Activated B cell treated with CpG ODN at 0.5 μM for 24 hours (primary cell): ENCODE results near the gene CRTAC1. TPM values are rescaled to one million over a fixed set of nuclear protein-coding genes. Genes with fewer than 3 reads are reported as not detected.

Experiments
- ATAC-seq: fragments of 200-7000 bp; cut with Tn5 transposase; one replicate; pipeline ENCODE4 v1.10.0; 2021; ENCODE audit warnings: low read depth, mild to moderate bottlenecking, moderate library complexity
- CTCF ChIA-PET: fragments of 350-600 bp; sonication (Branson Sonifier 250); formaldehyde crosslinking; loops from one replicate; lab custom pipeline; 2021; ENCODE audit warnings: antibody characterized with exemption; lab: Charles Lee
- POLR2A ChIA-PET: fragments of 350-600 bp; sonication (Branson Sonifier 250); formaldehyde crosslinking; loops from one replicate; lab custom pipeline; 2021; ENCODE audit warnings: antibody characterized with exemption; lab: Charles Lee
- DNase-seq: peaks from one replicate; pipeline ENCODE4 v3.0.0; 2022
- H3K27ac Mint-ChIP-seq: one replicate; pipeline ENCODE4 v1.8.0; 2020; ENCODE audit warnings: mixed read lengths
- H3K27me3 Mint-ChIP-seq: one replicate; pipeline ENCODE4 v1.8.0; 2021; ENCODE audit warnings: mixed read lengths
- H3K36me3 Mint-ChIP-seq: one replicate; pipeline ENCODE4 v1.8.0; 2021; ENCODE audit warnings: low read depth, mixed read lengths
- H3K4me1 Mint-ChIP-seq: one replicate; pipeline ENCODE4 v1.8.0; 2021; ENCODE audit warnings: mixed read lengths
- H3K4me3 Mint-ChIP-seq: one replicate; pipeline ENCODE4 v1.8.0; 2020; ENCODE audit warnings: mild to moderate bottlenecking, mixed read lengths
- H3K9me3 Mint-ChIP-seq: one replicate; pipeline ENCODE4 v1.8.0; 2020; ENCODE audit warnings: mixed read lengths
- intact Hi-C: fragments of 100-400 bp; cut with micrococcal nuclease; formaldehyde crosslinking; loops from one replicate; pipeline ENCODE4 v1.15.1; 2024
- total RNA-seq: library from RNA; stranded (reverse); gene quantifications from 2 replicates; pipeline ENCODE4 v1.2.3, GENCODE V29; 2022
- TF ChIP-seq, protein P1 (sequence below): fragments of 200-600 bp; IDR thresholded peaks from one replicate; pipeline ENCODE4 v1.8.0; 2022; ENCODE audit warnings: antibody characterized with exemption, mild to moderate bottlenecking

CRTAC1 gene
- total RNA-seq, 1 donor from 2014 or later: not detected

DNA sequence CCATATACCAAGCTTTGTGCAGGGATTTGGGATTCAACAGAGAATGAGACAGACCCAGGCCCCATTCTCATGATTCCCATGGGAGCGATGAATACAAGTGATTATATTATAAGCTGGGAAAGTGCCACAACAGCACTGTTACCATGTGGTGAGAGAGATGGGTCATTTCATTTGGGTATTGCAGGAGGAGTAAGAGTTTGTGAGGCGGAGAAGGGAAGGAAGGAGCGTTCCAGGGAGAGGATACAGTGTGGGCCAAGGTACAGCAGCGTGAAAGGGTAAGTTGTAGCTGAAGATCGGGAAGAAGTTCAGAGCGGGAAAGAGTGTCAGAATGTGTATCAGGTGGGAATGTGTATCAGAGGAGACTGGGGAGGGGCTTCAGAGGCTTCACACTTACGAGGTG, 142.3 kb downstream of the CRTAC1 start:
- Mint-ChIP-seq H3K27me3 (peaks cover 4% of the 10 kb centered on the region), H3K27ac (no peak overlapping the region), H3K4me3 (no peak overlapping the region), H3K36me3 (no peaks in the 10 kb centered on the region), H3K4me1 (no peaks in the 10 kb centered on the region), H3K9me3 (no peaks in the 10 kb centered on the region)
- DNase-seq: no peak
- ChIA-PET POLR2A (no interaction called here), CTCF (no interaction called here)
- TF ChIP-seq, protein P1, sequence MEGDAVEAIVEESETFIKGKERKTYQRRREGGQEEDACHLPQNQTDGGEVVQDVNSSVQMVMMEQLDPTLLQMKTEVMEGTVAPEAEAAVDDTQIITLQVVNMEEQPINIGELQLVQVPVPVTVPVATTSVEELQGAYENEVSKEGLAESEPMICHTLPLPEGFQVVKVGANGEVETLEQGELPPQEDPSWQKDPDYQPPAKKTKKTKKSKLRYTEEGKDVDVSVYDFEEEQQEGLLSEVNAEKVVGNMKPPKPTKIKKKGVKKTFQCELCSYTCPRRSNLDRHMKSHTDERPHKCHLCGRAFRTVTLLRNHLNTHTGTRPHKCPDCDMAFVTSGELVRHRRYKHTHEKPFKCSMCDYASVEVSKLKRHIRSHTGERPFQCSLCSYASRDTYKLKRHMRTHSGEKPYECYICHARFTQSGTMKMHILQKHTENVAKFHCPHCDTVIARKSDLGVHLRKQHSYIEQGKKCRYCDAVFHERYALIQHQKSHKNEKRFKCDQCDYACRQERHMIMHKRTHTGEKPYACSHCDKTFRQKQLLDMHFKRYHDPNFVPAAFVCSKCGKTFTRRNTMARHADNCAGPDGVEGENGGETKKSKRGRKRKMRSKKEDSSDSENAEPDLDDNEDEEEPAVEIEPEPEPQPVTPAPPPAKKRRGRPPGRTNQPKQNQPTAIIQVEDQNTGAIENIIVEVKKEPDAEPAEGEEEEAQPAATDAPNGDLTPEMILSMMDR: no peak
- intact Hi-C loops: no loop called here
- no peak for ATAC-seq

DNA sequence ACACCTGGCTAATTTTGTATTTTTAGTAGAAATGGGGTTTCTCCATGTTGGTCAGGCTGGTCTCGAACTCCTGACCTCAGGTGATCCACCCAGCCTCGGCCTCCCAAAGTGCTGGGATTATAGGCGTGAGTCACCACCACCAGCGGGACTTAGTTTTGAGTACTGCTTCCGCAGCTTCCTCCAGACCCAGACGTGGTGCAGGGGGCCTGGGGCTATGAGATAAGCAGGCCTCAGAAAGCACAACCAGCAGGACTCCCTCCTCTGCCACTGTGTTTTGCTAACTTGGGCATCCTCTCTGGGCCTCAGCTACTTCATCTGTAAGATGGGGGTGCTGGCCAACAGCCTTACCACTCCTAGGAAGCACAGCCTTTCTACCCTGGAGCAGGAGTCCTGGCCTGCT, 143.0 kb downstream of the CRTAC1 start:
- Mint-ChIP-seq H3K27ac (no peak overlapping the region), H3K9me3 (no peaks in the 10 kb centered on the region), H3K36me3 (no peaks in the 10 kb centered on the region), H3K27me3 (peaks cover 4% of the 10 kb centered on the region), H3K4me3 (no peak overlapping the region), H3K4me1 (no peaks in the 10 kb centered on the region)
- DNase-seq: no peak
- TF ChIP-seq, protein P1: no peak
- intact Hi-C loops: no loop called here
- CTCF ChIA-PET: no interaction called here
- ATAC-seq: no peak
- POLR2A ChIA-PET: no interaction called here

DNA sequence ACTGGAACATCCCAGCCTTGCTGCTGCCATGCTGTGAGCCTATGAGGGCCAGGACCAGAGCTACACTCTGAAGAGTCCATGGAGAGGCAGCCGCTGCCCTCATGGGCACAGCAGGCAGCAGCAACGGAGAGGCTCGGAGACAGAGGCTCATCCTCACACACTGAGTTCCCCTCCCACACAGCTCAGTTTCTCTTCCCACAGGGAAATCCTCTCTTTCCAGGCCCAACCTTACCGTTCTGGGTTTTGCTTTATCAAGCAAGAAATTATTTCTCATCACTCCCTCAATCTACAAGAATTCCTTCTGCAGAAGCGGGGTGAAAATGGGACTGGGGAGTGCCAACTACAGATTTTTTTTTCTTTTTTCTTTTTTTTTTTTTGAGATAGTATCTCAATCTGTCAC, 144.1 kb downstream of the CRTAC1 start:
- DNase-seq: no peak
- H3K4me3 Mint-ChIP-seq: no peak overlapping the region
- no peak for ATAC-seq
- no peaks in the 10 kb centered on the region for H3K4me1 Mint-ChIP-seq
- no peaks in the 10 kb centered on the region for H3K36me3 Mint-ChIP-seq
- no peaks in the 10 kb centered on the region for H3K9me3 Mint-ChIP-seq
- no peak overlapping the region for H3K27ac Mint-ChIP-seq
- peaks cover 6% of the 10 kb centered on the region for H3K27me3 Mint-ChIP-seq
- CTCF ChIA-PET: interaction anchor here (0.6 kb wide), 1 partner anchor 44 kb away, joined by 4 read pairs; no protein-coding TSS in a partner anchor
- intact Hi-C loops: no loop called here
- POLR2A ChIA-PET: no interaction called here
- TF ChIP-seq, protein P1: no peak

DNA sequence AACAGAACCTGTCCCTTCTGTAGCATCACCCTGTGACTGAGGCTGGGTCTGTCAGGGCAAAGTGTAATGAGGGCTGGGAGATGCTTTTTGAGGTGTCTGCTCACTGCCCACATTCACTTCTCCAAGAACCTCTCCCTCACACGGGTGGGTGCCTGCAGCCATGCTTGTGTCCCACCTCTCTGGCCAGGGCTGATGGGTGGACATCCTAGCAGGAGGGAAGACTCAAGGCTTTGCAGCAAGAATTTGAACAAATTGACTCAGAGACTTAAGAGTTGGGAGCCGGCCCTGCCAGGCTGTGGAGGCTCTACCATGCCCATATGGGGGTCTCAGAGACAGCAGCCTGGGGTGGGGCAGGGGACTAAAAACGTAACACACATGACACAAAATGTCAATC, 147.3 kb downstream of the CRTAC1 start:
- intact Hi-C loops: no loop called here
- no peak for ATAC-seq
- Mint-ChIP-seq H3K27me3 (peaks cover 3% of the 10 kb centered on the region), H3K36me3 (no peaks in the 10 kb centered on the region), H3K27ac (no peak overlapping the region), H3K9me3 (no peaks in the 10 kb centered on the region), H3K4me3 (no peak overlapping the region), H3K4me1 (no peaks in the 10 kb centered on the region)
- CTCF ChIA-PET: no interaction called here
- DNase-seq: no peak
- POLR2A ChIA-PET: no interaction called here
- TF ChIP-seq, protein P1: no peak

DNA sequence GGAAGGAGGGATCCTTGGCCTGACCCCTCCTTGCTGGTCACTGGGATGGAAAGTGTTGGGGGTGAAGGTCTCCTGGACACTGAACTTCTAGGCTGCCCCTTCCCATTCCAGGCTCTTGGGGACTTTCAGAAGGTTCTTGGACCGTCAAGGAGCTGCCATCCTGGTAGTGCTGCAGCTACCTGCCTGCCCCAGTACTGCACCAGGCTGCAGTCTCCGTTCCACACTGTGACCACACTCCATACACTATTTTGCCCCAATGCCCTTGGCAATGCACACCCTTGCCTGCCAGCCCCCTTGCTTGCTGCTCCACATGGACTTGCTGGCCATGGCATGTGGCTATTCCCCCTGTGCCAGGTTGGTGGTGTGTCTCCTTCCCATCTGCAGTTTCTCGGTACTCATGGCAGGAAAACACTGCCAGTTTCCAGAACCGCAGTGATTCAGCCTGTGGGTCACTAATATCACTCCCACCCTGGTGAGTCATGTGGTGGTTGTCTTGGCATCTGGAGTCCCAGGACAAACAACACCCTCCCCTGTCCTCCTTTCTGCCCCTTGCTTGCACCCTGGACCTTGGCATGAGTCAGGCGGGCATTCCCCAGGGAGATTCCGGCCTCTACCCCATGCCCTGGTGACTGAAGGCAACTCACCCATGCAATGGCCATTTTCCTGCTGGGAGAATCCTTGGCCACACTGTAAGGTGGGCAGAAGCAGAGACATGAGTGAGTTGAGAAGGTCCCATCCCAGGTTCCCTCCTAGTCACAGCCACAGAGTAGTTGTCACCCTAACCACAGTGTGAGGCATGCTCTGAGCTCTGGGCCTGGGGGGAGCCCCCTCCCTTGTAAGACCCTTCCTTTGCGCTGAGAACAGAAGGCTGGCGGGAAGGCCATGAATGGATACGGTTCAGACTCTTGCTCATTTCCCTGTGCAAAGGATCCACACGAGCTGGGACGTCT, 148.0 kb downstream of the CRTAC1 start:
- Mint-ChIP-seq H3K4me3 (no peak overlapping the region), H3K36me3 (no peaks in the 10 kb centered on the region), H3K27ac (no peak overlapping the region), H3K4me1 (no peaks in the 10 kb centered on the region), H3K9me3 (no peaks in the 10 kb centered on the region), H3K27me3 (peaks cover 2% of the 10 kb centered on the region)
- DNase-seq (no peak), ATAC-seq (no peak)
- CTCF ChIA-PET: no interaction called here
- intact Hi-C loops: no loop called here
- TF ChIP-seq, protein P1: no peak
- POLR2A ChIA-PET: no interaction called here
